GM23248 (cell line): ENCODE measurements around the gene RNASEH2B. TPM values are rescaled to one million over a fixed set of nuclear protein-coding genes. Genes with fewer than 3 reads are reported as not detected.

ENCODE experiments used
- DNase-seq: peaks from one replicate; pipeline ENCODE4 v3.0.0-alpha.2; 2015
- H2AFZ ChIP-seq: fragments of 200-600 bp; sonication (generic); 2 replicates; pipeline ENCODE4 v1.6.1; 2016; ENCODE audit warnings: antibody characterized with exemption
- H3F3A ChIP-seq: fragments of 200-600 bp; sonication (generic); 2 replicates; pipeline ENCODE4 v1.6.1; 2016; ENCODE audit warnings: mild to moderate bottlenecking, antibody characterized with exemption, mixed run types; ENCODE audit not compliant: insufficient read depth
- H3K27ac ChIP-seq: fragments of 200-600 bp; sonication (generic); 2 replicates; pipeline ENCODE4 v1.5.1; 2016; ENCODE audit warnings: mild to moderate bottlenecking
- H3K27me3 ChIP-seq: fragments of 200-600 bp; sonication (generic); replicated peaks from 2 replicates; pipeline ENCODE4 v1.6.1; 2016; ENCODE audit warnings: mild to moderate bottlenecking; ENCODE audit not compliant: insufficient read depth
- H3K36me3 ChIP-seq: fragments of 200-600 bp; sonication (generic); 2 replicates; pipeline ENCODE4 v1.6.1; 2016; ENCODE audit warnings: low read depth, mild to moderate bottlenecking
- H3K4me1 ChIP-seq: fragments of 200-600 bp; sonication (generic); 2 replicates; pipeline ENCODE4 v1.6.1; 2016; ENCODE audit warnings: mild to moderate bottlenecking; ENCODE audit not compliant: insufficient read depth
- H3K4me2 ChIP-seq: fragments of 200-600 bp; sonication (generic); one replicate; pipeline ENCODE4 v1.6.1; 2016; ENCODE audit warnings: mild to moderate bottlenecking; ENCODE audit not compliant: unreplicated experiment
- H3K4me3 ChIP-seq: fragments of 200-600 bp; sonication (generic); 2 replicates; pipeline ENCODE4 v1.5.1; 2016; ENCODE audit warnings: mild to moderate bottlenecking
- H3K79me2 ChIP-seq: fragments of 200-600 bp; sonication (generic); 2 replicates; pipeline ENCODE4 v1.6.1; 2016; ENCODE audit warnings: mild to moderate bottlenecking; ENCODE audit not compliant: insufficient read depth
- H3K9ac ChIP-seq: fragments of 200-600 bp; sonication (generic); 2 replicates; pipeline ENCODE4 v1.6.1; 2016; ENCODE audit warnings: mild to moderate bottlenecking
- H3K9me2 ChIP-seq: fragments of 200-600 bp; sonication (generic); 2 replicates; pipeline ENCODE4 v1.6.1; 2016; ENCODE audit warnings: mixed run types, mild to moderate bottlenecking, moderate library complexity; ENCODE audit not compliant: insufficient read depth
- H3K9me3 ChIP-seq: fragments of 200-600 bp; sonication (generic); one replicate; pipeline ENCODE4 v1.6.1; 2017; ENCODE audit warnings: low read depth
- H4K20me1 ChIP-seq: fragments of 200-600 bp; sonication (generic); 2 replicates; pipeline ENCODE4 v1.6.0; 2016; ENCODE audit not compliant: insufficient read depth
- EZH2 ChIP-seq: fragments of 200-600 bp; sonication (generic); IDR thresholded peaks from 2 replicates; pipeline ENCODE4 v1.6.1; 2018; ENCODE audit warnings: antibody characterized with exemption, mild to moderate bottlenecking; ENCODE audit not compliant: insufficient read depth, poor library complexity, severe bottlenecking
- EZH2phosphoT487 ChIP-seq: fragments of 200-600 bp; sonication (generic); IDR thresholded peaks from 2 replicates; pipeline ENCODE4 v1.6.1; 2018; ENCODE audit warnings: antibody characterized with exemption, moderate library complexity, mild to moderate bottlenecking, low read depth; ENCODE audit not compliant: insufficient read depth
- WGBS, 2 experiments: methylation state at CpG; one replicate each; pipeline ENCODE4 v1.1.6; 2015 to 2017; ENCODE audit warnings: low lambda C conversion rate in 2 of 2, low coverage in 1 of 2; ENCODE audit errors: missing lambda C conversion rate in 2 of 2; 5-methylcytosine and 5-hydroxymethylcytosine counted together
- in situ Hi-C: fragments of 300-500 bp; cut with MboI; formaldehyde crosslinking; loops from 2 replicates; pipeline ENCODE4 v1.15.0; 2020
- polyA plus RNA-seq: library from polyadenylated mRNA; unstranded; fragments of >200 nt; fragmentation: Nextera tagmentation; extraction: Ambion mirVana; gene quantifications from 2 replicates; pipeline ENCODE4 v1.2.1, GENCODE V29; 2016
- total RNA-seq: library from RNA; depleted of rRNA; stranded (reverse); fragments of >200 nt; shearing (Covaris generic); gene quantifications from 2 replicates; pipeline ENCODE4 v1.2.3, GENCODE V29; 2014

The RNASEH2B gene
- total and polyA plus RNA-seq, 2 experiments from 2014 or later, result 27.9 to 28.3 TPM

GRCh38 chr13:51002736-51003135, 93.1 kb downstream of the RNASEH2B start:
- Histone ChIP-seq H3K9ac (no peak overlapping the region), H3K4me2 (no peak overlapping the region), H3K9me2 (no peaks in the 10 kb centered on the region), H3K27me3 (peaks cover 27% of the 10 kb centered on the region; the same call in 1 of the 2 replicates), H3K36me3 (no peaks in the 10 kb centered on the region), H2AFZ (no peak overlapping the region), H3K9me3 (no peaks in the 10 kb centered on the region), H3K79me2 (no peaks in the 10 kb centered on the region), H3K4me1 (peaks cover 17% of the 10 kb centered on the region), H3F3A (no peaks in the 10 kb centered on the region), H3K4me3 (no peak overlapping the region), H3K27ac (no peak overlapping the region), H4K20me1 (no peaks in the 10 kb centered on the region)
- WGBS, 2 experiments, result 22 to 35% methylated on average over 1 of the region's 1 CpG
- no peak for TF ChIP-seq EZH2
- no peak for TF ChIP-seq EZH2phosphoT487
- in situ Hi-C loops, result no loop called here
- no peak for DNase-seq

GRCh38 chr13:51003642-51004041, 94.1 kb downstream of the RNASEH2B start:
- 70 to 74% methylated on average over 7 of the region's 7 CpGs for WGBS, 2 experiments

GRCh38 chr13:51004111-51004865, 94.7 kb downstream of the RNASEH2B start:
- no peak overlapping the region for H3K4me3 ChIP-seq
- DNase-seq, result no peak
- in situ Hi-C loops, result no loop called here
- H3K9ac ChIP-seq, result no peak overlapping the region
- H3K9me3 ChIP-seq, result no peaks in the 10 kb centered on the region
- no peaks in the 10 kb centered on the region for H3F3A ChIP-seq
- 79% methylated on average over 18 of the region's 18 CpGs for WGBS, 2 experiments
- no peaks in the 10 kb centered on the region for H3K9me2 ChIP-seq
- TF ChIP-seq EZH2phosphoT487, result no peak
- no peak for TF ChIP-seq EZH2
- no peak overlapping the region for H3K4me2 ChIP-seq
- no peak overlapping the region for H2AFZ ChIP-seq
- H3K79me2 ChIP-seq, result no peaks in the 10 kb centered on the region
- H3K36me3 ChIP-seq, result no peaks in the 10 kb centered on the region
- peaks cover 17% of the 10 kb centered on the region for H3K4me1 ChIP-seq
- peaks cover 22% of the 10 kb centered on the region; the same call in 1 of the 2 replicates for H3K27me3 ChIP-seq
- no peaks in the 10 kb centered on the region for H4K20me1 ChIP-seq
- H3K27ac ChIP-seq, result no peak overlapping the region

More at GRCh38 chr13:51003642-51004041, 94.1 kb downstream of the RNASEH2B start:
- H2AFZ ChIP-seq, result no peak overlapping the region
- no peaks in the 10 kb centered on the region for H3K79me2 ChIP-seq
- peaks cover 17% of the 10 kb centered on the region for H3K4me1 ChIP-seq
- in situ Hi-C loops, result no loop called here
- no peaks in the 10 kb centered on the region for H4K20me1 ChIP-seq
- peaks cover 22% of the 10 kb centered on the region; the same call in 1 of the 2 replicates for H3K27me3 ChIP-seq
- no peak for DNase-seq
- no peaks in the 10 kb centered on the region for H3K36me3 ChIP-seq
- no peak overlapping the region for H3K9ac ChIP-seq
- no peak for TF ChIP-seq EZH2
- TF ChIP-seq EZH2phosphoT487, result no peak
- H3K9me2 ChIP-seq, result no peaks in the 10 kb centered on the region
- H3K27ac ChIP-seq, result no peak overlapping the region
- no peaks in the 10 kb centered on the region for H3K9me3 ChIP-seq
- H3F3A ChIP-seq, result no peaks in the 10 kb centered on the region
- no peak overlapping the region for H3K4me3 ChIP-seq
- no peak overlapping the region for H3K4me2 ChIP-seq

- Histone ChIP-seq H3K4me2 (no peak overlapping the region), H3K27me3 (peaks cover 22% of the 10 kb centered on the region; the same call in 1 of the 2 replicates), H3K36me3 (no peaks in the 10 kb centered on the region), H3K79me2 (no peaks in the 10 kb centered on the region), H2AFZ (no peak overlapping the region), H3K4me1 (peaks cover 17% of the 10 kb centered on the region), H3F3A (no peaks in the 10 kb centered on the region), H3K9me3 (no peaks in the 10 kb centered on the region), H3K27ac (no peak overlapping the region), H3K9me2 (no peaks in the 10 kb centered on the region), H4K20me1 (no peaks in the 10 kb centered on the region), H3K4me3 (no peak overlapping the region), H3K9ac (no peak overlapping the region)
- 45 to 66% methylated on average over 3 of the region's 3 CpGs for WGBS, 2 experiments
- in situ Hi-C loops, result no loop called here
- DNase-seq, result no peak
- TF ChIP-seq EZH2phosphoT487 (no peak), EZH2 (no peak)
Measured at GRCh38 chr13:51004918-51005460, 95.4 kb downstream of the RNASEH2B start.
